Fibroblast of skin of left quadriceps (primary cell): ENCODE results near the gene ADAMTS2.
"Not testable (repeated sequence)": the region's sequence is repeated elsewhere in the genome, so short reads cannot be mapped to it uniquely, and the experiment has no call there.

Experiments used
- DNase-seq, 2 experiments: peaks; one replicate each; pipeline ENCODE4 v3.0.0-alpha.2; 2013; ENCODE audit warnings: low read depth in 2 of 2

Gene ADAMTS2

GRCh38 chr5:179296150-179296821 lies 49.0 kb downstream of the ADAMTS2 start:
- no peak for DNase-seq

- no peak for DNase-seq
Observed at GRCh38 chr5:179295778-179296149, 49.5 kb downstream of the ADAMTS2 start.

- no peak for DNase-seq
Observed at GRCh38 chr5:179294891-179295777, 50.1 kb downstream of the ADAMTS2 start.

- no peak for DNase-seq
Observed at GRCh38 chr5:179294131-179294780, 51.0 kb downstream of the ADAMTS2 start.

- no peak for DNase-seq
Observed at GRCh38 chr5:179292681-179293635, 52.3 kb downstream of the ADAMTS2 start.

GRCh38 chr5:179292202-179292601 lies 53.1 kb downstream of the ADAMTS2 start:
- DNase-seq: no peak

GRCh38 chr5:179290681-179291540 lies 54.4 kb downstream of the ADAMTS2 start:
- no peak for DNase-seq

GRCh38 chr5:179289756-179290385 lies 55.4 kb downstream of the ADAMTS2 start:
- DNase-seq: no peak

GRCh38 chr5:179288809-179289185 lies 56.5 kb downstream of the ADAMTS2 start:
- DNase-seq: no peak

GRCh38 chr5:179288101-179288808 lies 57.0 kb downstream of the ADAMTS2 start:
- DNase-seq: no peak

- no peak for DNase-seq
Observed at GRCh38 chr5:179287631-179288030, 57.6 kb downstream of the ADAMTS2 start.

GRCh38 chr5:179287071-179287470 lies 58.2 kb downstream of the ADAMTS2 start:
- no peak for DNase-seq

- DNase-seq: not testable (repeated sequence)
Observed at GRCh38 chr5:179285776-179286162, 59.5 kb downstream of the ADAMTS2 start.

GRCh38 chr5:179284751-179285631 lies 60.3 kb downstream of the ADAMTS2 start:
- no peak for DNase-seq

- not testable (repeated sequence) for DNase-seq
Observed at GRCh38 chr5:179283908-179284307, 61.4 kb downstream of the ADAMTS2 start.

- DNase-seq: no peak
Observed at GRCh38 chr5:179281694-179282093, 63.6 kb downstream of the ADAMTS2 start.

- DNase-seq: no peak
Observed at GRCh38 chr5:179280095-179280490, 65.2 kb downstream of the ADAMTS2 start.

- no peak for DNase-seq
Observed at GRCh38 chr5:179279347-179280094, 65.7 kb downstream of the ADAMTS2 start.
